CD4-positive, alpha-beta T cell treated with Interleukin-4 for 4 hours (primary cell): ENCODE data around the gene TUBGCP2.
"Not testable (repeated sequence)": the region's sequence is repeated elsewhere in the genome, so short reads cannot be mapped to it uniquely, and the experiment has no call there.

Experiments used
- DNase-seq: peaks from one replicate; pipeline ENCODE4 v3.0.0-alpha.2; 2020

TUBGCP2 gene

DNA sequence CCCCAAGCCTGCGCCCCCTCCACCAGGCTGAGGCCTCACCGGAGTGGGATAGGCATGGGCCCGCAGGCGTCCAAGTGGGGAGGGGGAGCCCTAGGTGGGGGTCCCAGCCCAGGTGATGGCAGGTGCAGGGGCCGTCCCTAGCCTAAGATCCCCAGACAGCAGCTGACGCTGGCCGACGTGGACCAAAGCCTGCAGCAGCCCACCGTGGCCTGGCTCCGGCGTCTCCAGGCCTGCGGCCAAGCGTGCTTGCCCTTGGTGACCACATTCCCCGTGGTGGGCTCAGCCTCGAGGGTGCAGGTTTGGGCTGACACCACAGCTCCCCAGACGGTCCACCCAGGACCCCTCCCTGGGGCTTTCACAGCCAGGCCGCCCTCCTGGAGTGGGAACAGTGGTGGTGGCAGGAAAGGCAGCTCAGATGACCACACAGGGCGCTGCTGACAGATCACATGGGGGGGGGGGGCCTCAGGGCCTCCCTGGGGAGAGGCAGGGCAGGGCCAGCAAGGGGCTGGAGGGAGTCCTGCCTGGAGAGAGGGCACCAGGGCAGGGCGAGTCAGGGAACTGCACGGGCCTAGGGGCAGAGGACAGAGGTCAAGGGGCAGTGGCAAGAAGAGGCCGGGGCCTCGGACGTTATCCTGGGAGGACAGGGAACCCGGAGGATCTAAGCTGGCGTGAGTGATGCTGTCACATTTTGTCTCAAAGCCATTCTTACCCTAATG is 31.2 kb downstream of the TUBGCP2 start:
- no peak for DNase-seq

DNA sequence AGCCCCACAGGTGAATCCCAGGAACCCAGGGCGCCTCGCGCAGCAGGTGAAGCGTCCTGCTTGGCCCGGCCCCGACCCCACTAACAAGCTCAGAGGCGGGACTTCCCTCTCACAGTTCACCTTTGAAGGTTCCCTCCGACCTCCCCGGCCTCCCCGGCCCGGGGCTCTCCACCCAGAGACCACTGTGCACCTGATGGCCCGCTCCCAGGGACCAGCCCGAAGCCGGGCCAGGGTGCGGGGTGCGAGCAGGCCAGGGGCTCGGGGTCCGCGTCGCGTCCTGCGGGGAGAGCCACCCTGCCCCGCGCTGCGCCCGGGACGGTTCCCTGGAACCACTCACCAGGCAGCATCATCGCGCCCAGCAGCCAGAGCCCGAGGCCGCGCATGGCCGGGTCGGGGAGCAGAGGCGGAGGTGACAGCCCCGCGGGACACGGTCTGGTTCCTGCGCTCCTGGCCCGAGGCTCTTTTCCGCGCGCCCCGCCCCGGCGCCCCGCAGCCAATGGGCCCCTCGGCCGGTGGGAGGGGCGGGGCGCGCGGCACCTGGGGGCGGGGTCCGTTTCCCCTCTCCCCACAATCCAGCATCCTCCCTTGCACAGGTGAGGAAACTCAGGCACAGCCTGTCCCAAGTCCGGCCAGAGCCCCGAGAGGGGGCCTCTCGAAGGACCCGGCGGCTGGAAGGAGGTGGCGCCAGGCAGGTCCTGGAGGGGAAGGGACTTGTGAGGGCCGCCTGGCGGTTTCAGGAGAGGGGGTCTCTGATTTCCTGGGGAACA is 32.1 kb downstream of the TUBGCP2 start, which contains the start of gene ADAM8:
Gene ADAM8, minus strand, starts transcription at position 434 of the 767 bp plus-strand sequence. Its CDS starts 51 bp downstream, at position 383.
- DNase-seq = peak; percentile 58

DNA sequence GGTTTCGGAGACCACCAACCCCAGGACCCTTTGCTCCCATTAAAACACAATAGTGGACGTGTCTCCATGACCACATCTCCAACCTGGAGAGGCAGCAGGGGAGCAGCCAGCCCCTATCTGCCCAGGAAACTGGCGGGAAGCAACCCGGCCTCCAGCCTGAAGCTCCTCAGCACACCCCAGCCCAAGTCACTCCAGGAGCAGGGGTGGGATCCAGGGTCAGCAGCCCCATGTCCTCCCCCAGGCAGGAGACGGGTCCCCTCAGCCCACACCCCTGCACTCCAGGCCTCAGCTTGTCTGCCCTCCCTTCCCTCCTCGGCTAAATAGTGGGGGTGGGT is 32.6 kb downstream of the TUBGCP2 start:
- no peak for DNase-seq

DNA sequence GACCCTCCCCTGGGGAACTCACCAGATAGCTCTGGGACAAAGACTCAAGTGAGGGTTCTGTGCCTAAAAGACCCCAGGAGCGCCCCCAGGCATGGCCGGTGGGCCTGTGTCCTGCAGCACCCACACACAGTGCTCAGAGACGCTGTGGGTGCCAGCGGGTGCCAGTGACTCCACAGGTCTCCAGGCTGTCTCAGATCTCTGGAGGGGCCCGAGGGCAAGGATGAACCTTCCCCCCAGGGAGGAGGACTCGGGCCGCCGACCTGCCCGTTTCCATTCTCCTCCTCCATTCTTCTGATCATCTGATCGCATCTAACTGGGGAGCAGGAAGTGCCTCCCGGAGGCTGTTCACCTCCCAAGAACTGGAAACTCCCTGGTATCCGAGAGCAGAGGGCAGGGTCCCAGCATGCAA is 33.0 kb downstream of the TUBGCP2 start:
- DNase-seq = peak; percentile 42

DNA sequence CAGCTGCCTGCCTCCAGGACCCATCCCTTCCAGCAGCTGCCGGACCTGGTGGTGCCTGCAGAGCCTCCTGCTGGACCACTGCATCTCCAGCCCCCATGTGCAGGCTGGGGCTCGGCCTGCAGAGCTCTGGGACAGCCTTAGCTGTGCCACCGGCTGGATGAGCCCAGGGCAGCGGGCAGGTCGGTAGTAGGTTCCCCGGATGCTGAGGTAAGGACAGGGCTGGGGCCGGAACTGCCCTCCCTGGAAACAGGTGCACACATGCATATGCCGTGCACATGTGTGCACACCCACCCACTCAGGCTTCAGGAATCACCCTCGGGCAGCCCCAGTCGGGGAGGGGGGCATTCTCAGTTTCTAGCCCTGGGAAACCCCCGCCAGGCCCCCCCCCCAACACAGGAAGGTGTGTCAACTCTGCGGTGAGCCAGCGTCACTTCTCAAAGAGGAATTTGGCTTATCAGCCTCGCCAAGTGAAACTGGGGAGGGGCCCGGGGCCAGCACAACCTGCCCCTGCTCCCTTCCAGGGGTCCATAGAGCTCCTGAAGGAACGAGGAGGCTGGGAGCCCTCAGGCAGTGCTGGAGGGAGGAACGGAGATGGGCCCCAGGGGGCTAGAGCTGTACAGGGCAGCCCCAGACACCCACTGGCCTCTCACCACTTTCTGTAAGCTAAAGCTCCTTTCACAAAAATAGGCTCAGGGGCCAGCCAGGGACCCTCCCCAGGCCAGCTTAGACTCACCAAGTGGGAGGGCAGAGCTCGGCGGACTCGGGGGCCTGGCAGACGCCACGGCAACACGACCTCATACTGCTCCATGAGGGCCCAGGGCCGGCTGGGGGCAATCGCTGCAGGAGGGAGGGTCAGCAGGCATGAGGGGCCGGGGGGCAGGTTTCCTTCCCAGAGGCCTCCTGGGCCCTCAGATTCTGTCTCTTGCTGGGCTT is 33.7 kb downstream of the TUBGCP2 start:
- DNase-seq = peak; percentile 90

DNA sequence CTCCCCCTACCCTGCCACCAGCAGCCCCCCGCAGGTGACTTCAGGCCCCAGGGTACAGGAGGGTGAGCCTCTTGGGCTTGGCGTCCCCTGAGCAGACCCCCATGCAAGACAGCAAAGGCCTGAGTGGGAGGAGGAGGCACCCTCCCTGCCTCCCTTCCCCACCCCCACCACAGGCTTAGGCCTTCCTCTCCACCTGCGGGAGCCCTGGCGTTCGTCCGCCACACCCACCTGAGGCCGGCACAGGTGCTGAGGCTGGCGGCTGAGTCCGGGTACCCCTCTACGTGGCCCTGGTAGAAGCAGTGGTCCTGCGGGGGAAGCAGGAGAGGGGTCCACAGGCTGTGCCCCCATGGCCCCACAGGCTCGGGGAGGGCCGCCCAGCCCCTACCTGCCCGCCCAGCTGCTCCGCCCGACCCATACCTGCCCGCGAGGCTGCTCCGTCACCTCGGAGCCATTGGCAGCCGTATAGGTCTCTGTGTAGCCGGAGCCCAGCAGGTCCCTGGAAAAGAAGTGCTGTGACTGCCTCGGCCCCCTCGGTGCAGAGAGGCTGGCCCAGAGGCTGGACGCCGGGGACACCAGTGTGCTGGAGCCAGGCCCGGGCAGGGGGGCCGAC is 35.0 kb downstream of the TUBGCP2 start:
- DNase-seq = no peak

DNA sequence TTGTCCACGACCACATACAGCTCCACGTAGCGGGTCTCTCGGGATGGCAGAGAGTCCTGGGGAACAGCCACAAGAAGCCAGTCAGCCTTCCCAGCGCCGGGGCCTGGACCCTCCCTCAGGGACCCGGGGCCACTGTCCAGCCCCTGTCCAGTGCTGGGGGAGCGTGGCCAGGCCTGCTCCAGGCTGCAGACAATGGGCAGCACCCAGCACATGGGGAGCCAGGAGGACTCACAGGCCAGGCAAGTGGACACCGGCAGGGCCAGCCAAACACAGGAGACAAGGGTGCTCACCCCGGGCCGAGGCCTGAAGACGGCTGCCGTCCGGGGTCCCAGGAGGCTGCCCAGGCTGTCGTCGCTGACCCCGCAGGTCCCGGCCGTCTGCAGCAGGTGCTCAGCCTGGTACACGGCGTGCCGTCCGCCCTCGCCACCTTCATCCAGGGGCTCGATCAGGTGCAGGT is 35.7 kb downstream of the TUBGCP2 start:
- DNase-seq = no peak

DNA sequence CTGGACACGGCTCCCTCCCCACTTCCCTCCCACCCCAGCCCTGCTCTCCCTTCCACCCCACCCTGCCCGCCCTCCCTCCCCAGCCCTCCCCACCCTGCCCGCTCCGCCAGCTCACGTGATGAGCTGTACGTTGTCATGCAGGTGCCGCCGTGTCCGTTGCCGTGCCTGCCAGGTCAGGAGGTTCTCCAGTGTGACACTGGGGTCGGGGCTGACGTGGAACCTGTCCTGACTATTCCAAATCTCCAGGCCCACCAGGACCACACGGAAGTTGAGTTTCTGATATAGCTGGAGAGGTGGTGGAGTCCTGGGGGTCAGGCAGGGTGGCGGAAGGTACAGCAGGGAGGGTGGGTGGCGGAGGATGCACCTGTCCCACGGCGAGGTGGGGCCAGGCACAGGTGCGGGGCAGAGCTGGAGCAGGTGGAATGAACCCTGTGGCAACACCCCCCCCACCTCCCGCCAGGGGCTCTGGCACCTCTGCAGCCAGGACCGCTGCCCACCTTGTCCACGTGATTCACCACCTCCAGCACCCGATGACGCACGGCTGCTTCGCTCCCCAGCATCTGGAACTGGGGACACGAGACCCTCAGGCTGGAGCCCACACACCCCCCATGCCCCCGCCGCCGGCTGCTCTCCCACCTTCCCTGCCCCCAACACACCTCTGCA is 36.2 kb downstream of the TUBGCP2 start:
- no peak for DNase-seq

DNA sequence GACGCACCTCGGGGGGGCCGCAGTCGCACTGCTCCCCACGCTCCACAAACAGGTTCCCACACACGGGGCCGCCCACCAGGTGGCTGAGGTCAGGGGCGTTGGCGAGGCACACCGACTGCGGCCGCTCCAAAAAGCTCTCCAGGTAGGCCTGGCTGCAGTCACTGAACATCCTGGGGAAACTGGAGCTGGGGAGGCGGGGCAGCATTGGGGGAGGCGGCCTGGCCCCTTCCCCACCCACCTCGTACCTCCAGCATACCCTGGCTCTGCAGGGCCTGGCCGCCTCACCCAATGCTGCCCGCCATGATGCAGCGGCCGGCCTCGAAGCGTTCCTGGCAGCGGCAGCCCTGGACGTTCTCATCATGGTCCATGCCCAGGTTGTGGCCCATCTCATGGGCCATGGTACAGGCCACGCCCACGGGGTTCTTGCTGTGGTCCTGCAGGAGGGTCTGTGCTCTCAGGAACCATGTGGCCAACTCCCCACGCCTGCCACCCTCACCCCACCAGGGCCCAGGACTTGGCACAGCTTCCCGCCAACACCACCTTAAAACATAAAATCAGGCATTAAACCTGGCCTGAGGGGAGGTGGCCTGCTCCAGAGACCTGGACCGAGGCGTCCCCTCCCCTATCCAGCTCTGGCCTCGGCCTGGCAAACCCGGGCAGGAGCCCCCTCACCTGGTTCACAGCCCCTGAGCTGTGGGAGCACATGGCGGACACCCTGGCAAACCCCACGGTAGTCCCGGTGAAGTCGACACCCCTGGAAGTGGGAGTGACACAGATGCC is 37.0 kb downstream of the TUBGCP2 start:
- DNase-seq = no peak

DNA sequence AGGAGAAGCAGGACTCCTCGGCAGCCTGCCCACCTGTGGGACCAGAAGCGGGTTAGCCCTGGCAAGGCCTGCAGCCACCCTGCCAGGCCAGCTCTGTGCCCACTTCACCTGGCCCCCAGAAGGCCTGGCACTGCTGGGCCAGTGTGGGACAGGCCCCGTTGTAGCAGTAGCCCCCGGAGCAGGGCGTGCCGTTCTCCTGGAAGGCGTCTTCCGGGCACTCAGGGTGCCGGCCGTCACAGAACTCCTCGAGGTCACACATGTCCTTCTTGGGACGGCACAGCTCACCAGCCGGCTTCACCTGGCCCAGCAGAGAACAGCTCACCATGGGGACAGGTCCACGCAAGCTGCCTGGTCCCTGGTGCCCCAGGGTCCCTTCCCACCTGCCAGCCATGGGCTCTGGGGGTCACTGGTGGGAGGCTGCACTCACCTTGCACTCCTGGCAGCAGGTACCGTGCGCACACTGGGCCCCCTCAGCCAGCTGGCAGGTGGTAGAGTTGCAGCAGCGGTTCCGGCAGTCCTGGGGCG is 37.8 kb downstream of the TUBGCP2 start:
- no peak for DNase-seq

DNA sequence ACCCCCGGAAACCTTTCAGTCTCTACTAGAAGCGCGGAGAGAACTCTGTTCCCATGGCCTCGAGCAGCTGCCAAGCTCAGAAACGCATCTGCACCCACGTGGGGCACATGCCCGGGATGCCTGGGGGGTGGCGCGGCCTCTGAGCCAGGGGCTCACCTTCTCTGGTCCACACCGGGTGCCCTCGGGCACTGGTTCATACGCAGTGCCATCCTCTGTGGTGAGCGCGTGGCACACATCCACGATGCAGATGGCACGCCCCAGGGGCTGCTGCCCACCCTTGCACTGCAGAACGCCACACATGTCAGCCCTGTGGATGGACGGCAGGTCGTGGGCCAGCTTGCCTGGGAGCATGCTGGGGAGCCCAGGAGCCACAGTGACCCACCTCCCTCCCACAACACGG is 38.5 kb downstream of the TUBGCP2 start:
- DNase-seq = no peak

DNA sequence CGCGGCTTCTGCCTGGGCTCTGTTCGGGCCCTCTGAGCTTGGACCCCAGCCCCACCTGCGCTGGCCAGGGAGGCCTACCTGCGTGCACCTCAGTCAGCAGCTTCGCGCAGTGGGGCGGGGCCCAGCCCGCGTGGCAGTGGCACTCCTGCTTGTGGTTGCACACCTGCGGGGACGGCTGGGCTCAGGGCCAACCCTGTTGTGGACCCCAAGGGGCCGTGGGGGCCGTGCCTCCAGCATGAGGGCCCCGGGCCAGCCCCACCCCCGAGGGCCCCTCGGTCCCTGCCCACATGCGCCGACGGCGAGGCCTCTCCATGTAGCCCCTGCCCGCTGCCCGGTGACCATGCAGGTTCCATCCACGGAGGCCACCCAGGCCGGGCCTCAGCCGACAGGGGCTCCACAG is 39.3 kb downstream of the TUBGCP2 start:
- DNase-seq = no peak

DNA sequence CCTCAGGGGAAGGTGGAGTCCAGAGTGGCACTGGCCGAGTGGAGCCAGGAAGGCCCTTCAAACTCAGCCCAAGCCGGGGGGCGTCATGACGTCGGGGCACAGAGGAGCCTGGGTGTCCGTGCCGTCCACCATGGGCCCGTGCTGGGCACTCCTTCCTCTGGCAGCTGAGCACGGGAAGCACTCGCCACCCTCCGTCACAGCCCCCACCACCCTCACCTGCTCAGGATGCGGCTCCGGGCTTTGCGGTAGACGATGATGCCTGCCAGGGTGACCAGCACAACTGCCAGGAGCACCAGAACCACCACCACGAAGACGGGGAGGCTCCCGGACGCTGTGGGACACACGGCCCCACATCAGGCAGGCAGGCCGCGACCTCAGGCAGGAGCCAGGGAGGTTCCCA is 40.1 kb downstream of the TUBGCP2 start:
- no peak for DNase-seq

DNA sequence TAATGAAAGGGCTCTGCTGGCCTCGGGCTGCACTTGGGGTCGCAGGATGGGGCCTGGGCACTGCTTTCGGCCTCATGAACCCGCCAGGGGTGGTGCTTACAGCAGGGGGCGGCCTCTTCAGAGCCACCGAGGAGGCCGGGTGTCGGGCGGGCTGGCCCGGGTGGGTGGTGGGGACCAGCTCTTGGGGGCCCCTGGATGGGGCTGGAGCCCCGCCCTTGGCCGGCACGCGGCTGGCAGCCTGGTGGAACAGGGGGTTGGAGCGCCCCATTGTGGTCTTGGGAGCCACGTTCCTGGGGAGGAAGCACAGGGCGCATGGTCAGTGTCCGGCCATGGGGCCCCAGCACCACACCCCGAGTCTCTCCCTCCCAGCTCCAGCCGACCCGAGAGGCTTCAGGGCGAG is 40.8 kb downstream of the TUBGCP2 start:
- DNase-seq = no peak

DNA sequence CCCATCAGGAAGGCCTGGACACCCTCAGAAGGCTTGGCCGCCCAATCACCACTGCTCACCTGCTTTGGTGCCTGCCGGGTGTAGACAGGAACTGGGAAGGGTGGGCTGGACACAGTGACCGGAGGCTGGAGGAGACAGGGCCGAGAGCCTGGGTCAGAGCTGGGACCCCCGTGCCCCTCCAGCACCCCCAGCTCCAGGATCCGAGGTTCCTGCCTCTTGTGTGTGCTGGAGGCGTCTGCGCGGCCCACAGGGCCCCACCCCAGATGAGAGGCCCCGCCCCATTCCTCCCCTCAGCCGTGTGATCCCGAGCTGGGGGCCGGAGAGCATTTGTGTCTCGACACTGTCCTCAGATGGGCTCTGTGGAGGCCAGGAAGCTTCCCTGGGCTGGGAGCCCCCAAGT is 41.4 kb downstream of the TUBGCP2 start:
- DNase-seq = no peak

DNA sequence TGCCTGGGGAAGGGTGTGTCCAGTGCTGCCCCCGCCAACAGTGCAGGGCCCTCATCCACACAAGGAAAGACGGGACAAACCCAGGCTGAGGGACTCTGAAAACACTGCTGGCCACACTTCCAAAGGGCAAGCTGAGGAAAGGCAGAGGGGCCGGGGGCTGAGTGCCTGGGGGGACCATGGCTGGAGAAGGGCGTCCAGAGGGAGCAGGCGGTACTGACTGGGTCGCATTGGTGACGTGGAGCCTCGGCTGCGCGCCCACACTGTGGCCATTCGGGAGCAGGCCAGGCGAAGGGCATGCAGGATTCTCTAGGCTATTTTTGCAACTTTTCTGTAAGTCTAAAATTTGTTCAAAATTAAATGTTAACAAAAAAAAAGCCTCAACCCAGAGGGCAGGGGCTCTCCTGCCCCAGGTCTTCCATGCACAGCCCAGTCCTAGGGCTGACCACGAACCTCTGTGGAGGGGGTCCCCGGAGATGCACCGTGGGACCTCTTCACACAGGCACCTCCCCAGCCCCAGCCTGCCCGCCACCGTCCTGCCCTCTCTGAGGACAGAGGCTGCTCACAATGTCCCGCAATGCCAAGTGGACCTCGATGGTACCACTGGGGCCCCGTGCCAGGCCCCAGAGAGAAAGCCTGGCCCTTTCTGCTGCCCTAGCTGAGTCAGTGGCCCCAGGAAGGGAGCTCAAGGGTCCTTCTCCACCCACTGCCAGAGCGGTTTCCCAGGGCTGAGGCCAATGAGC is 42.4 kb downstream of the TUBGCP2 start:
- no peak for DNase-seq

DNA sequence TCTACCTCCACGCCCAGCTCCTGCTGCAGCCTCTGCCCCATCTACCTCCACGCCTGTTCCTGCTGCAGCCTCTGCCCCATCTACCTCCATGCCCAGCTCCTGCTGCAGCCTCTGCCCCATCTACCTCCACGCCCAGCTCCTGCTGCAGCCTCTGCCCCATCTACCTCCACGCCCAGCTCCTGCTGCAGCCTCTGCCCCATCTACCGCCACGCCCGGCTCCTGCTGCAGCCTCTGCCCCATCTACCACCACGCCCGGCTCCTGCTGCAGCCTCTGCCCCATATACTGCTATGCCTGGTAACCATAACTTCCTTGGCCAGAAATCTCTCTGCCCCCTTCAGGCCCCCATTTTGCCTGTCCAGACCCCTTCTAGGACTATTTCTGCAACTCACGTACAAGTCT is 43.6 kb downstream of the TUBGCP2 start:
- not testable (repeated sequence) for DNase-seq

DNA sequence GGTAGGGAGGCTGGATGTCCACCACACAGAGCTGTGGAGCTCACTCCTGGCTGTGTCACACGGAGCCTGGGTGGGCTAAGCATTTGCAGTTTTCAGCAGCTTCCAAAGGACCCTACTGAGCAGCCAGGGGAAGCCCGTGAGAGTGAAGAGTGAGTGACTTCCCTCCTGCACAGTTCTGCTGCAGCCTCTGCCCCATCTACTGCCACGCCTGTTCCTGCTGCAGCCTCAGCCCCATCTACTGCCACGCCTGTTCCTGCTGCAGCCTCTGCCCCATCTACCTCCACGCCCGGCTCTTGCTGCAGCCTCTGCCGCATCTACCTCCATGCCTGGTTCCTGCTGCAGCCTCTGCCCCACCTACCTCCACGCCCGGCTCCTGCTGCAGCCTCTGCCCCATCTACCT is 44.2 kb downstream of the TUBGCP2 start:
- DNase-seq = peak; percentile 74

DNA sequence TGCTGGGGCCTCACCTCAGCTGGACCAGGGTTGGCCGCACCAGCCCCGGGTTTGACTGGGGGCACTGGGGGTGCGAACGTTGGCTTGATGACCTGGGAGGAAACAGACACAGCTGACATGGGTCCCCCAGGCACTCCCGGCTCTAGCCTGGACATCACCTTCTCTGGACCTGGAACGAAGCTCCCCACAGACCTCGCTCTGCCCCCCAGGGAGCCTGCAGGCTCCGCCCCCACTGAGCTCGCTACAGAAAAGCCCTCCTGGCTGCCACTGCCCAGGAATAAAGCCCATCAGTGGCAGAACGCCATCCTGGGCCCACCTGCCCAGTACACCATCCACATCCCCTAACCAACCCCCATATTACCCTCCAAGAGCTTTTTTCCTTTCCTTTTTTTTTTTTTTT is 45.0 kb downstream of the TUBGCP2 start:
- DNase-seq = no peak

DNA sequence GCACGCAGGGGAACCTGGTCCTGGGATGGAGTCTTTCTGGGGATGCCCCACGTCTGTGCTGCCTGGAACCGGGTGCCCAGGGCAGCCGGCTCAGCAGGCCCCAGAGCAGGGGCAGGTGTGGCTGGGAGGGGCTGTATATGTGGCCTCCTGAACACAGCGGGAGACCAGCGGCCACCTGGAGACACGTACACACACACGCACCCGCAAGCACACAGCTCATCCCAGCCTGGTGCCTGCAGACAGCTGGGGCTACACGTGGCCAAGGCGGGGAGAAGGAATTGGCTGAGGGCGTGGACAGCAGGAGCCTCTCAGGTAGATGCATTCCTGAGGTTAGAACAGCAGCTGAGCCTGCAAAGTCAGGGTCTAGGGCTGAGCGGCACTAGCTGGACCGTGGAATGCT is 46.0 kb downstream of the TUBGCP2 start:
- no peak for DNase-seq
